Heart left ventricle (tissue), 16 donors: Measurements from ENCODE around the gene MSL3B.

ENCODE experiments used
- ATAC-seq, 4 donors: fragments of 200-7000 bp; cut with Tn5 transposase; one replicate each; pipeline ENCODE4 v1.9.1; 2020 to 2022; ENCODE audit warnings: moderate library complexity in 4 of 4, mild to moderate bottlenecking in 3 of 4, moderate number of reproducible peaks in 1 of 4
- DNase-seq, 5 donors: peaks; one replicate each; pipeline ENCODE4 v3.0.0-alpha.2; 2020
- H3K27ac ChIP-seq, 12 donors: fragments of 200-600 bp; sonication (generic) in 4 of 12; one replicate each; pipeline versions ENCODE4 v1.5.0 to v1.8.0; 2016 to 2022; ENCODE audit warnings: mild to moderate bottlenecking in 2 of 12
- H3K27me3 ChIP-seq, 9 donors: fragments of 200-600 bp; sonication (generic) in 2 of 9; one replicate each; pipeline versions ENCODE4 v1.5.1 to v1.8.0; 2016 to 2022; ENCODE audit warnings: mild to moderate bottlenecking in 3 of 9
- H3K36me3 ChIP-seq, 9 donors: fragments of 200-600 bp; sonication (generic) in 2 of 9; one replicate each; pipeline versions ENCODE4 v1.5.0 to v1.8.0; 2018 to 2022; ENCODE audit warnings: mild to moderate bottlenecking in 2 of 9
- H3K4me1 ChIP-seq, 12 donors: fragments of 200-600 bp; sonication (generic) in 4 of 12; one replicate each; pipeline versions ENCODE4 v1.5.0 to v1.8.0; 2016 to 2022; ENCODE audit warnings: mild to moderate bottlenecking in 3 of 12
- H3K4me3 ChIP-seq, 12 donors: fragments of 200-600 bp; sonication (generic) in 4 of 12; one replicate each; pipeline versions ENCODE4 v1.5.0 to v1.8.0; 2017 to 2022; ENCODE audit warnings: mild to moderate bottlenecking in 9 of 12, moderate library complexity in 4 of 12
- H3K9me3 ChIP-seq, 12 donors: fragments of 200-600 bp; sonication (generic) in 4 of 12; one replicate each; pipeline versions ENCODE4 v1.5.0 to v1.8.0; 2016 to 2022; ENCODE audit warnings: mild to moderate bottlenecking in 1 of 12
- POLR2A ChIP-seq, 2 donors: fragments of 450-650 bp; IDR thresholded peaks; one replicate each; pipeline ENCODE4 v1.6.1; 2017; ENCODE audit warnings: antibody characterized with exemption in 2 of 2, mild to moderate bottlenecking in 2 of 2, moderate library complexity in 2 of 2
- WGBS, 4 donors: extraction: QIAGEN DNeasy Blood & Tissue Kit in 2 of 4; methylation state at CpG; one replicate each; pipeline versions ENCODE4 v1.1.5 to v1.1.7; 2013 to 2018; 5-methylcytosine and 5-hydroxymethylcytosine counted together
- intact Hi-C, 10 donors: fragments of 100-400 bp; cut with DNase I; formaldehyde crosslinking; loops; one replicate each; pipeline versions ENCODE4 v1.11.1 to v1.14.2; 2022
- TF ChIP-seq, protein P1 (sequence below), 12 donors: fragments of 200-600 bp; sonication (generic) in 4 of 12; IDR thresholded peaks; one replicate each; pipeline versions ENCODE4 v1.5.0 to v1.8.0; 2018 to 2022; ENCODE audit warnings: antibody characterized with exemption in 12 of 12, mild to moderate bottlenecking in 5 of 12
- donor health status: ischemic (EF 13 %, LVEDD 7.1; RV severe dilation, severe dysfunction).
- donor health status: healthy with polysubstance abuse.
- donor health status: DM: no; HTN: yes; CAD: no.
- donor health status: DM: no; HTN: no; CAD: no.
- donor health status: ischemic (EF 25% LVEDD 6.9; RV normal size, moderate dysfunction).
- donor health status: ischemic (EF 25% LVEDD 5.7; RV mildly dilated, moderate dysfunction).
- donor health status: healthy.
- donor health status: DM: yes; HTN: yes; CAD: no.
- donor health status: ischemic (EF 35%, LVEDD 5.7; RV mildly dilated, moderate dysfunction).
- donor health status: nonischemic (EF 11% LVEDD 7.7; RV severe dilation, severe dysfunction).
- donor health status: DM: yes; HTN: yes; CAD: no.
- donor health status: PGD.
- donor health status: ischemic (EF 29% LVEDD 5.4; RV normal size, mild dysfunction).
- donor health status: nonischemic (EF 23%, LVEDD 6.1; RV moderate dilation, normal function).

MSL3B gene

DNA sequence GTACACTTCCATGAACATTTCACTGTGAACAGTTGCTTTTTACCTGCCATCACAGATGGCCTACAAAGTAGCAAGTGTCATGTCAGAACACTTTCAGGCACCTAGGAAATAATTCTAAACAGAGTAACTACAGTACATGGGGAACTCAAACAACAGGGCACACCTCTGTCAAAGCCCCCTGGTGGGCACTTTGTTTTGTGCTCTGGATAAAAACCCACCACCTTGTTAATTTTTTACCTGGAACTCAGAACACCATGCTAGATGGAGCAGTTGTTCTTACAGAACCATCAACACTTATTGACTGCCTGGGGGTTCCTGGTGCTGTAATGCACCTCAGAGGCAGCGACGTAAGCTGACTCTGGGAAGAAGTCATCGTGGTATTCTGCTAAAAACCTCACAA is 2.3 kb downstream of the MSL3B start:
- Histone ChIP-seq H3K4me3 (no peak overlapping the region), H3K9me3 (peaks cover 0 to 24% (median 5%) of the 10 kb centered on the region in 12 donors), H3K27me3 (peaks cover 0 to 19% (median 0%) of the 10 kb centered on the region in 9 donors), H3K27ac (no peak overlapping the region), H3K36me3 (no peaks in the 10 kb centered on the region), H3K4me1 (peaks cover 0 to 4% (median 0%) of the 10 kb centered on the region in 12 donors)
- ATAC-seq (no peak), DNase-seq (no peak)
- WGBS, 4 donors: 92 to 97% (median 95%) methylated on average over 3 of the region's 3 CpGs
- TF ChIP-seq POLR2A (IDR thresholded peaks at IDR 0.05): no peak
- TF ChIP-seq, protein P1, sequence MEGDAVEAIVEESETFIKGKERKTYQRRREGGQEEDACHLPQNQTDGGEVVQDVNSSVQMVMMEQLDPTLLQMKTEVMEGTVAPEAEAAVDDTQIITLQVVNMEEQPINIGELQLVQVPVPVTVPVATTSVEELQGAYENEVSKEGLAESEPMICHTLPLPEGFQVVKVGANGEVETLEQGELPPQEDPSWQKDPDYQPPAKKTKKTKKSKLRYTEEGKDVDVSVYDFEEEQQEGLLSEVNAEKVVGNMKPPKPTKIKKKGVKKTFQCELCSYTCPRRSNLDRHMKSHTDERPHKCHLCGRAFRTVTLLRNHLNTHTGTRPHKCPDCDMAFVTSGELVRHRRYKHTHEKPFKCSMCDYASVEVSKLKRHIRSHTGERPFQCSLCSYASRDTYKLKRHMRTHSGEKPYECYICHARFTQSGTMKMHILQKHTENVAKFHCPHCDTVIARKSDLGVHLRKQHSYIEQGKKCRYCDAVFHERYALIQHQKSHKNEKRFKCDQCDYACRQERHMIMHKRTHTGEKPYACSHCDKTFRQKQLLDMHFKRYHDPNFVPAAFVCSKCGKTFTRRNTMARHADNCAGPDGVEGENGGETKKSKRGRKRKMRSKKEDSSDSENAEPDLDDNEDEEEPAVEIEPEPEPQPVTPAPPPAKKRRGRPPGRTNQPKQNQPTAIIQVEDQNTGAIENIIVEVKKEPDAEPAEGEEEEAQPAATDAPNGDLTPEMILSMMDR (IDR thresholded peaks at IDR 0.05): no peak
- intact Hi-C loops: no loop called here

DNA sequence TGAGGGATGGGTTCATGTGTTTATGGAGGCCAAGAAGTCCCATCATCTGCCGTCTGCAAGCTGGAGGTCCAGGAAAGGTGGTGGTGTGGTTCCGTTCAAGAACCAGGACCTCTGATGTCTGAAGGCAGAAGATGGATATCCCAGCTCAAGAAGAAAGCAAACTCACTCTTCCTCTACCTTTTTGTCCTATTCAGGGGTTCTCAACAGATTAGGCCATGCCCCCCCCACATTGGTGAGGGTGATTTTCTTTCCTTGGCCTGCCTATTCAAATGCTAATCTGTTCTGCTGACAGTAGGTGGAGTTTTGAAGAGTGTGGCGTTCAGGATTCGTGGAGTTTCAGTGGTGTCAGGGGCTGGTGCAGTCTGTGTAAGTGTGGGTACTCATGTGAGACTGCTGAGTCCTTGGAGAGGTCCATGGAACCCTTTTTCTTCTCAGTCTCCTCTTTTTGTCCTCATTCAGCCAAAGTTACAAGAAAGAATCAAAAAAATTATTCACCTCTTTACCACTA is 5.9 kb downstream of the MSL3B start:
- no peak overlapping the region for H3K4me3 ChIP-seq
- WGBS, 4 donors: 60 to 71% (median 69%) methylated on average over 4 of the region's 4 CpGs
- no peaks in the 10 kb centered on the region for H3K36me3 ChIP-seq
- TF ChIP-seq POLR2A (IDR thresholded peaks at IDR 0.05): no peak
- TF ChIP-seq, protein P1 (IDR thresholded peaks at IDR 0.05): no peak
- no peak overlapping the region for H3K27ac ChIP-seq
- H3K27me3 ChIP-seq: no peaks in the 10 kb centered on the region
- intact Hi-C loops: no loop called here
- H3K4me1 ChIP-seq: no peaks in the 10 kb centered on the region
- peaks cover 0 to 11% (median 0%) of the 10 kb centered on the region in 12 donors for H3K9me3 ChIP-seq
- DNase-seq (no peak), ATAC-seq (no peak)

DNA sequence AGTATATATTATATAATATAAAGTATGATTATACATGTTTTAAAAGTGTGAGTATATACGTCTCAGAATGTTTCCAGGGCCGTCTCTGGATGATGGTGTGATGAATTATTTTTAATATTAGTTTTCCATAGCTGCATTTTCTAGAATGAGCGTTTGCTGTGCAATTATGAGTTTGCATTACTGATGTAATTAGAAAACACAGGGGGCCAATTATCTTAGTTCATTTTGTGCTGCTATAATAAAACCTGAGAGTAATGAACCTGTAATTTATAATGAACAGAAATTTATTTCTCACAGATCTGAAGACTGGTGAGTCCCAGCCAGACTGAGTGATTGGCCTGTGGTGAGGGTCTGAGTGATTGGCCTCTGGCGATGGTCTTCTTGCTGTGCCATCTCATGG is 9.9 kb downstream of the MSL3B start:
- Histone ChIP-seq H3K27ac (no peak overlapping the region), H3K9me3 (no peaks in the 10 kb centered on the region), H3K27me3 (no peaks in the 10 kb centered on the region), H3K4me3 (no peak overlapping the region), H3K4me1 (peaks cover 0 to 16% (median 7%) of the 10 kb centered on the region in 12 donors), H3K36me3 (no peaks in the 10 kb centered on the region)
- TF ChIP-seq, protein P1 (IDR thresholded peaks at IDR 0.05): no peak
- no peak for TF ChIP-seq POLR2A (IDR thresholded peaks at IDR 0.05)
- 81 to 91% (median 89%) methylated on average over 4 of the region's 4 CpGs for WGBS, 4 donors
- no peak for ATAC-seq
- intact Hi-C loops: loop anchor here in 1 of 10 donors (10.0 kb wide), 1 partner anchor 294 kb away; the partner anchor contains the start of gene USP40
- DNase-seq: no peak

DNA sequence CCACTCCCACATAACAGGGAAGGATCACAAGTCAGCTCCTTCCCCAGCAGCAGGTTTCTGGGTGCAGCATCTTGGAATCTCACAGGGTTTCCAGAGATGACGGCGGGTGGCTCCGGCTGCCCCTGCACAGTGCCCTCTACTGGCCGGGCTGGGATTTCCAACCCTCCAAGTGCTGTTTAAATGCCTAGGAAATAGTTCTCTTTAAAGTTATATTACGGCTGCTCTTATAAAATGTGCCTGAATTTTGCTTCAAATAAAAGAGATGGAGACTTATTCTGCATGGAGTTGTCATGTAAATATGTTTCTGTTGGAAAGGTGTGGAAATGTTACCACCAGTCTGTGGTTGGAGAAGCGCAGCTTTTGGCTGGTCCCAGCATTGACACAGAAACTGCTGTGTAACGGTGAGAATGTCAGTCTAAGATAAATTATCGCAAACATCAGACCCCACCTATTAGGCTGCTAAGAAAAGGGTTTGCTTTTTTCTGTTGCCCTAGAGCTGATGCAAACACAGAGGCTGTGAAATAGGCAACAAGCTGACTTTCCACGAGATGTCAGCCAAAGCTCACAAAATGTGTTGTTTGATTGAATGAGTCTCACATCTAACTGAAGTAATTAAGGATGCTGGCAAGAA is 10.6 kb downstream of the MSL3B start:
- TF ChIP-seq POLR2A (IDR thresholded peaks at IDR 0.05): no peak
- TF ChIP-seq, protein P1 (IDR thresholded peaks at IDR 0.05): peak; percentile 13 to 71 (median 41)
- Histone ChIP-seq H3K27ac (no peak overlapping the region), H3K9me3 (no peaks in the 10 kb centered on the region), H3K27me3 (peaks cover 0 to 4% (median 0%) of the 10 kb centered on the region in 9 donors), H3K4me1 (peaks cover 0 to 17% (median 7%) of the 10 kb centered on the region in 12 donors), H3K36me3 (no peaks in the 10 kb centered on the region), H3K4me3 (no peak overlapping the region)
- DNase-seq (peak in 1 of 5 donors; percentile 71), ATAC-seq (no peak)
- WGBS, 4 donors: 41 to 50% (median 47%) methylated on average over 9 of the region's 9 CpGs
- intact Hi-C loops: loop anchor here in 1 of 10 donors (10.0 kb wide), 1 partner anchor 293 kb away; the partner anchor contains the start of gene USP40
